ENCODE measurements around the gene AIF1L.

- TF ChIP-seq POLR2A (IDR thresholded peaks at IDR 0.05), result no peak
- TF ChIP-seq, protein P1, sequence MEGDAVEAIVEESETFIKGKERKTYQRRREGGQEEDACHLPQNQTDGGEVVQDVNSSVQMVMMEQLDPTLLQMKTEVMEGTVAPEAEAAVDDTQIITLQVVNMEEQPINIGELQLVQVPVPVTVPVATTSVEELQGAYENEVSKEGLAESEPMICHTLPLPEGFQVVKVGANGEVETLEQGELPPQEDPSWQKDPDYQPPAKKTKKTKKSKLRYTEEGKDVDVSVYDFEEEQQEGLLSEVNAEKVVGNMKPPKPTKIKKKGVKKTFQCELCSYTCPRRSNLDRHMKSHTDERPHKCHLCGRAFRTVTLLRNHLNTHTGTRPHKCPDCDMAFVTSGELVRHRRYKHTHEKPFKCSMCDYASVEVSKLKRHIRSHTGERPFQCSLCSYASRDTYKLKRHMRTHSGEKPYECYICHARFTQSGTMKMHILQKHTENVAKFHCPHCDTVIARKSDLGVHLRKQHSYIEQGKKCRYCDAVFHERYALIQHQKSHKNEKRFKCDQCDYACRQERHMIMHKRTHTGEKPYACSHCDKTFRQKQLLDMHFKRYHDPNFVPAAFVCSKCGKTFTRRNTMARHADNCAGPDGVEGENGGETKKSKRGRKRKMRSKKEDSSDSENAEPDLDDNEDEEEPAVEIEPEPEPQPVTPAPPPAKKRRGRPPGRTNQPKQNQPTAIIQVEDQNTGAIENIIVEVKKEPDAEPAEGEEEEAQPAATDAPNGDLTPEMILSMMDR (IDR thresholded peaks at IDR 0.05), result no peak
Measured at GRCh38 chr9:131112374-131113154, 16.2 kb downstream of the AIF1L start.
